ENCODE results near the gene PIM1.

DNA sequence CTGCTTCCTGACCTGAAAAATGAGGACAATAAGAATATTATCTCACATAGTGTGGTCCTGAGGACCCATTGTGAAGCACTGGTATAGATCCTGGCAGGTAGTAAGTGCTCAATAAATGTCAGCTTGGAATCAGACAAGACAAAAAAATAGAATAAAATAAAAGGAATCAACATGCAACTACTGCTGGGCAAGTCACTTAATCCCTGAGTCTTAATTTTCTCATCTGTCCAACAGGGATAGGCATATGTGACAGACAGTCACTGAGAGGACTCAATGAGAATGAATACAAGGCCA lies 38.0 kb upstream of the PIM1 start:
- TF ChIP-seq POLR2AphosphoS5 (IDR thresholded peaks at IDR 0.05; ENCODE audit: low read depth, low read length) (no peak), SIN3A (IDR thresholded peaks at IDR 0.05; ENCODE audit: borderline replicate concordance, insufficient read depth, low read length) (no peak), TAF1 (IDR thresholded peaks at IDR 0.05; ENCODE audit: borderline replicate concordance, insufficient read depth, low read length) (no peak), FOXP2 (optimal IDR thresholded peaks at IDR 0.05; ENCODE audit: borderline replicate concordance, extremely low read depth, extremely low read length, insufficient read depth) (no peak)
- TF ChIP-seq, protein P1, sequence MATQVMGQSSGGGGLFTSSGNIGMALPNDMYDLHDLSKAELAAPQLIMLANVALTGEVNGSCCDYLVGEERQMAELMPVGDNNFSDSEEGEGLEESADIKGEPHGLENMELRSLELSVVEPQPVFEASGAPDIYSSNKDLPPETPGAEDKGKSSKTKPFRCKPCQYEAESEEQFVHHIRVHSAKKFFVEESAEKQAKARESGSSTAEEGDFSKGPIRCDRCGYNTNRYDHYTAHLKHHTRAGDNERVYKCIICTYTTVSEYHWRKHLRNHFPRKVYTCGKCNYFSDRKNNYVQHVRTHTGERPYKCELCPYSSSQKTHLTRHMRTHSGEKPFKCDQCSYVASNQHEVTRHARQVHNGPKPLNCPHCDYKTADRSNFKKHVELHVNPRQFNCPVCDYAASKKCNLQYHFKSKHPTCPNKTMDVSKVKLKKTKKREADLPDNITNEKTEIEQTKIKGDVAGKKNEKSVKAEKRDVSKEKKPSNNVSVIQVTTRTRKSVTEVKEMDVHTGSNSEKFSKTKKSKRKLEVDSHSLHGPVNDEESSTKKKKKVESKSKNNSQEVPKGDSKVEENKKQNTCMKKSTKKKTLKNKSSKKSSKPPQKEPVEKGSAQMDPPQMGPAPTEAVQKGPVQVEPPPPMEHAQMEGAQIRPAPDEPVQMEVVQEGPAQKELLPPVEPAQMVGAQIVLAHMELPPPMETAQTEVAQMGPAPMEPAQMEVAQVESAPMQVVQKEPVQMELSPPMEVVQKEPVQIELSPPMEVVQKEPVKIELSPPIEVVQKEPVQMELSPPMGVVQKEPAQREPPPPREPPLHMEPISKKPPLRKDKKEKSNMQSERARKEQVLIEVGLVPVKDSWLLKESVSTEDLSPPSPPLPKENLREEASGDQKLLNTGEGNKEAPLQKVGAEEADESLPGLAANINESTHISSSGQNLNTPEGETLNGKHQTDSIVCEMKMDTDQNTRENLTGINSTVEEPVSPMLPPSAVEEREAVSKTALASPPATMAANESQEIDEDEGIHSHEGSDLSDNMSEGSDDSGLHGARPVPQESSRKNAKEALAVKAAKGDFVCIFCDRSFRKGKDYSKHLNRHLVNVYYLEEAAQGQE (IDR thresholded peaks at IDR 0.05; ENCODE audit: insufficient read depth in 1 of 2, low read depth in 2 of 2, low read length in 2 of 2): no peak

Data from PFSK-1 (cell line).